ENCODE data around the gene ENPP6.

ENPP6 gene

DNA sequence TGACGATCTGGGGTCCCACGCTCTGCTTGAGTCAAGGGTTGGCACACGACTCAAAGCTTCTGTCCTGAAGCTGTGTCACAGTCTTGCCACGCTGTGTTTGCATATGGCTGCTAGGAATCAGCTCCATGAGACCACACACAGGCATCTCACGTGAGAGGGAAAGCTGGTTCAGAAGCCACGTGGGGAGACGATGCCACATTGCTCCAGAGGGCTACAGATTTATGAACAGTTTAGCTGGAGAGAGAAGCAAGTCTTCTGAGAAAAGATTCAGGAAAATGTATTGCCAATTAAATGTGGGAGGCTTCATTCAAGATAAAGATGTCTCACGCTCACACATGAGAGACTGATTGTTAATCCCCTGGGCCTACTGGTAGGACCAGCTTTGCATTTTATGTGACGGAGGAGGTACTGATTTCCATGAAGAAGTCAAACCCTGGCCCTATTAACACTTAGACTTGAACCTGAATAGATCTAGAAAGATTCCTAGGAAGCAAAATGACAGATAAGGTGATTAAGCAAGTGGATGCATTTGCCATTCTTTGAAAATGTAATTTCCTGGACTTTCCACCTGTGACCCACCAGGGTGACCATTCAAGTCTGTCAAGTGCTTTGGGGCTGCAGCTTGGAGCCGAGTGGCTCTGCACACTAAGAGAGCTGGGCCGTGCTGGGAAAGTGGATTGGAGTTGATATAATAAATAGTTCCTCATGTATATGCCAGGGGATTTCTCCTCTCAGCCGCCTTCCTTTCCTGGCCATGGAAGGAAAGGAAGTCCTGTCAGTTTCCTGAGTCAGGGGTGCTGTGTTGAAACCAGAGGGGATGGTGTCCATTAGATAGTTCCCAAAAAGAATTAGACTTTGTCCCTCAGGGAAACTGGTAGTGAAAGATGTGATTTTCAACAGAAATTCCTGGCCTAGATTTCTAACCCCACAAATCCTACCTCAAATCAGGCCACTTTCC lies 29.0 kb downstream of the ENPP6 start:
- no peak for DNase-seq

DNA sequence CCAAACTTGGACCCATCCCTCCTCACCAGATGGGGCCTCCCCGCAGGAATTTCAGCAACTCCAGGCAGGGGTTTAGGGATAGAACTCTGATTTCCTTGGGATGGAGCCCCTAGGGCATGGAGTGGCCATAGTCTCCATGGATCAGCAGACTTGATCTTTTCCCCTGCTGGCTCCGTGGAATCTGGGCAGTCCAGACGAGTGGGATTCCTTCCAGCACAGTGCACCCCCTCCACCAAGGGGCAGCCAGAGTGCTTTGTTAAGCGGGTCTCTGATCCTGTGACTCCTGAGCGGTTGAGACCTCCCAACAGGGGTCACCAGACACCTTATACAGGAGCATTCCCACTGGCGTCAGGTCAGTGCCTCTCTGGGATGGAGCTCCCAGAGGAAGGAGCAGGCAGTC lies 40.4 kb downstream of the ENPP6 start:
- no peak for DNase-seq

DNA sequence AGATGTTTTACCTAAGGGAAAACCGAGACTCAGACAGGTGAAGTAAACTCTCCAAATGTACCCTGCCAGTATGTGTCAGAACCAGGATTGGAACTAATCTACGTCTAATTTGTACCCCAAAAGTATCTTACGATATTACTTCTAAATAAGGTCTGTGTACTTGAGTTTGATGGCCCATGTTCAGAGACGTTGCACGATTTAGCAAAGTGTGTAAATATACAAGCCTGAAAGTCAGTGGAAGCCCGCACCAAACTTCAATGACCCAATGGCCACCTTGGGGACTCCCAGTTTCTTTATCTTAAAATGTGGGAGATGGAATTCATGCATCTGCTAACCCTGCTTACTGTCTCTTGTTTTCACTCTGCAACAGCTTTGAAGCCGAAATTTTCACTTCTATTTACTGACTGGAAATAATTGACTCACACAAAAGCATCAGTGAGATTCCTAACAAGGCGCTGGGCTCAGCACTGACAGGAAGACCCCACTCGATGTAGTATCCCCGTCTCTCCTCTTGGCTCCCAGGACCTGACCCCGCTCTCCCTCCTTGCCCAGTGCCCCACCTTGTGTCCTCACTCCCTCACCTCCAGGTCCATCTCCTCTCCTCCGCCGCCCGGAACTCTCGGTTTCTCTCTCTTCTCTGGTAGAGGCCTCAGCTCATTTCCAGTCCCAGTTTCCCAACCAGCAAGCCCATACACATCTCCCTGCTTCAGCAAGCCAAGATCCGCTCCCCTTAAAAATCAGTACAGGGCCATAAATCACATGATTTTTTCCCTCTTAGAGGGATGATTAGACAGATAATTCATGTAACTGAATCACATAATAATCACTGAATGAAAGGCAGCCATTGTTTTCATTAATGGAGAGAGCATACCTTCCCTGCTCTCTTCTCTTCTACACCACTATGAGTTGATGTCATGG lies 42.8 kb downstream of the ENPP6 start:
- no peak for DNase-seq

DNA sequence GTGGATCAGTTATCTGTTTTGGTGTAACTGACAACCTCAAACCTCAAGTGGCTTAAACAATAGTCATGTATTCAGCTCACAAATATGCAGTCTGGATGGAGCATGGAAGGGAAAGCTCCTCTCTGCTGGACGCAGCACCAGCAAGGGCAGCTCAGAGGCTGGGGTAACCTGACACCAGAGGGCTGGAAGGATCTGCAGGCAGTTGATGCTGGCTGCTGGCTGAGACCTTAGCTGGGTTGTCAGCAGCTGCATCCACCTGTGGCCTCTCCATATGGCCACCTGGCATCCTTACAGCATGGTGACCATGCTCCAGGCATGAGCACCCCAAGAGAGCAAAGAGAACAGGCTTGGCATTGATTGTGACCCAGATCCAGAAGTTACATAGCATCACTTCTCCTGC lies 46.7 kb downstream of the ENPP6 start:
- DNase-seq: no peak

DNA sequence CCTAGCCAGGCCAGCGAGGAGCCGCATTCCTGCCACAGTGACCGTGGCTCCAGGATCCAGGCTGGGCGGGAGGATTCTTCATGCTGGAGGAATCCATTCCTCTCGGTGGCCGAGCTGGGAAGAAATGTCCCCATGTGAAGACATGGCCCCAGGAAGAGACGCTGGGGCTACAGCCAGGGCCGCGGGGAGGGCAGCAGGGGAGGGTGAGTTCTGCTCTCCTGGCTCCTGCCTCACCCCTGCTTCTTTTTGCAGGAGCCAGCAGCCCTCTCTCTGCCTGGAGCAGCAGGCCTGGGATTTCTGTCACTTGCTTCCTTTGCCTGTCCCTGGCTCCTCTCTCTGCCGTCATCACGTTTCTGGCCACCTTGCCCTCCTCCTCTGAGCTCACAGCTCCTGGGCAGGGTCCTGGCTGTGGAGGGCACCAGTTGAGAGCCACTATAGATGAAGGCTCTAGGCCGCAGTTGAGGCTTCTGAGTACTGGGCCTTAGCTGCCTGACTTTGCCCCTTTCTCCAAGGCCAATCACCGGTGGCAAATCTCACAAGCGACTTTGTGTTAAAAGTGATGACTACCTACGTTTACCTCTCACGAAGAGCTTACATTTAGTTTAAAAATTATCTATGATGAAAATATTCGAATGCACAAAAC lies 48.3 kb downstream of the ENPP6 start:
- DNase-seq: no peak

DNA sequence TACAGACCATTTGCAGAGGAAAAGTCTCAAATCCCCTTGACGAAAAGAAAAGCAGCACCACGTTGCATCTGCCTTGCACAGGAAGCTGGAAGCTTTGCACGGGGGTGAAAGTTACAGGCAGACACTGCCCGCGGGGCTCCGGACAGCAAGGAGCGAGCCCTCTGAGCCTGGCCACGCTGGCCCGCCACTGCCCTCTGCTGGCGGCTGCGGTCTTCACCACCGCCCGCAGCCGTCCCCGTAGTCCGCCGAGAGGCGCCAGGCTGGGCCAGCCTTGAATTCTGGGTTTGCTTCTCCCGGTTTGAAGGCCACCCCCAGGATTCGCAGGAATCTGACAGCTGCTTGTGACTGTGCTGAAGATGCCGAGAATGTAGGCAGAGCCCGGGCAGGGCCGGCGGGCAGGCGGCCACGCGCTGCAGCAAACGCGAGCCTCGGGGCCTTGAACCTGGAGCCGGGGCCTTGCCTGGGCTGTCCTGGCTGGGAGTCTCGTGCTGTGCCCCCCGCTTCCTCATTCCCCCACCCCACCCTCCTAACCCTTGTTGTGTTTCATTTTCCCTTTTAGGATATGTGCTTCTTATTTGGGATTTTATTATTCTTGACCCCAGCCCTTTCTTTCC lies 49.2 kb downstream of the ENPP6 start:
- peak; percentile 89 for DNase-seq

DNA sequence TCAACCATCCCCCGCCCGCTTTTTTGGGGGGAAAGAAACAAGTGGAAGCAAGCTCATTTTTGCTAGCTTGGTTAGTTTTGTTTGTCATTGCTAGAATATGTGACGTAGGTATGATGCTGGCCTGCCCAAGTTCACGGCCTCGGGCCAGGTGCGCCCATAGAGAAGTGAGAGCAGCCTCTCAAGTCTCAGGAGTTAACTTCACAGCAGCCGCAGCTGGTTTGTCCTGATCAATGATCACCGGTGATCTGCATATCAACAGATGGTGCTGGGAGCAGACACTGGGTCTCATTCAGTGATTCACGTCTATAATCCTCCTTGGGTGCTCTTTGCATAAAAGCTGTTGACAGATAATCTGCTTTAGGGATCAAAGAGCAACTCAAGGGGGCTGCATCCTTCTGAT lies 50.1 kb downstream of the ENPP6 start:
- no peak for DNase-seq

DNA sequence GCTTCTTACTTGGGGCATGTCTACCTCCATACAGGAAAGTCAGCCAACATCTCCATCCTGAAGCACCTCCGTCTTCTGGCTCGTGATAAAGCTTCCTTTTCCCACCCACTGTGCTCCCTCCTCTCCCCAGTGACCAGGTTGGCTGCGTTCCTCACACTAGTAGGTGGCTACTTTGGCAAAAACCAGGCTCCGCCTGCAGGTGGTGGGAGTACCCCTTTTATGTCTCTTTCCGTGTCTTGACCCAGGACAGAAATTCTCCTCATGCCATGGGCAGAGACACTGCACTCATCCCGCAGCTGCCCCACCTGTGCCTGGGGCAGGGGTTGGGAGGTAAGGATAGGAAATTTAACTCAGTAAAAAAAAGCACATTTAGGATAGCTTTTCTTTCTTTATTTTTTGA lies 50.9 kb downstream of the ENPP6 start:
- no peak for DNase-seq

DNA sequence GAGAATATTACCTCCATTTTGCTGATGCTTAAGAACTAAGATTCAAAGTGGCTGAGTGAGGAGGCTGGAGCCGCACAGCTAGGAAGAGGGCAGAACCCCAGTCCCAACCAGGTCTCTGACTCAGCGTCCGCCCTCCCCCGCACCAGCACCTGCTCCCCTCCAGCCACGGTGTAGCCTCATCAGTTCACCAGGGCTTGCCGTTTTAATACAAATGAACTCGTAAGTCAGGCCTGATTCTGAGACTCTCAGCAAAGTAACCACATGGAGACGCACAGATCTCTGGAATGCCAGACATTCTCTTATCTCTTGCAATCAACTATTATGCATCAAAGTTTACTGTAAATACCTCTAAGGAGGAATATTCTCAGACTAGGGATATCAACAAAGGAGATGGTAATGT lies 52.4 kb downstream of the ENPP6 start:
- no peak for DNase-seq

DNA sequence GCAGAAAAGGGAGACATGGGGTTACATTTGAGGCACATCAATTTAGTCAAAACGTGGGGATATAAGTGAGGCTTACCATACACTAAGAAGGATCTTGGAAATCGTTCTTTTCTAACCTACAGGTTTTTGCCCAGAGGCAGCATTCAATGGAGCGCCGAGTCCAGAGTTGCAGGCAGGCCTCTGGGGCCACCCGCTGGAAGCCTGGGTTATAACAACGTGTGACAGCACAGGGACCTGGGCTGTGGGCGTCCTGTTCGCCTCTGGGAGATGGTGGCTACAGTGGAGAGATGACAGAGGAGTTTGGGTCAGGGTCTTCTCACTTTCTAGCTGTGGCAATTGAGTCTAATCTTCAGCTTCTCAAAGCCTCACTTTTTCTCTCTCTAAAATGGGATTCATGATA lies 53.9 kb downstream of the ENPP6 start:
- no peak for DNase-seq

DNA sequence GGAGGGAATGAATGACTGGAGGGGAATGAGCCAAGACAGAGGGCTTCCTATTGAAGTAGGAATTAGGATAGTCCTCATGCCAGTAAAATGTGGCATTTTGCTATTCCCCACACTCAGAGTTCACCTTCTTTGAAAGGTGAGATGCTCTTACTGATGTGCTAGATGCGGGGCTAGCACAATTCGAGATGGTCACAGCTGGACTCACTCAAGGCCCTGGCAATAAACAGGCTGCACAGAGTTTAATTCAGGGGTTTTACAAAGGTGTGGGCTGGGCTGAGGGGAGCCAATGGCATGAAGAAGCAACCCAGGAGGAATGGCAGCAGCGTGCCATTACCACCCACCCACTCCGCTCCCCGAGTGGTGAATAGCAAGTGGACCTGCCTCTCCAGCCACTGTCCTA lies 55.1 kb downstream of the ENPP6 start:
- DNase-seq: no peak

DNA sequence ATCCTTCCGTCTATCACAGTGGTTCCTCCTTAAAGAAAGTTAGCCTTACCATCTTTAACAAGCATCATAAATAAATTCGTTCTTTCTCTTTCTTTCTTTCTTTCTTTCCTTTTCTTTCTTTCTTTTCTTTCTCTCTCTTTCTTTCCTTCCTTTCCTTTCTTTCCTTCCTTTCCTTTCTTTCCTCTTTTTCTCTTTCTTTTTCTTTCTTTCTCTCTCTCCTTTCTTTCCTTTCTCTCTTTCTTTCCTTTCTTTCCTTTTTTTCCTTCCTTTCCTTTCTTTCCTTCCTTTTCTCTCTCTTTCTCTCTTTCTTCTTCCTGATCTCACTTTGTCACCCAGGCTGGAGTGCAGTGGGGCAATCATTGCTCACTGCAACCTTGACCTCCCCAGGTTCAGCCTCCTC lies 60.4 kb downstream of the ENPP6 start:
- no peak for DNase-seq

DNA sequence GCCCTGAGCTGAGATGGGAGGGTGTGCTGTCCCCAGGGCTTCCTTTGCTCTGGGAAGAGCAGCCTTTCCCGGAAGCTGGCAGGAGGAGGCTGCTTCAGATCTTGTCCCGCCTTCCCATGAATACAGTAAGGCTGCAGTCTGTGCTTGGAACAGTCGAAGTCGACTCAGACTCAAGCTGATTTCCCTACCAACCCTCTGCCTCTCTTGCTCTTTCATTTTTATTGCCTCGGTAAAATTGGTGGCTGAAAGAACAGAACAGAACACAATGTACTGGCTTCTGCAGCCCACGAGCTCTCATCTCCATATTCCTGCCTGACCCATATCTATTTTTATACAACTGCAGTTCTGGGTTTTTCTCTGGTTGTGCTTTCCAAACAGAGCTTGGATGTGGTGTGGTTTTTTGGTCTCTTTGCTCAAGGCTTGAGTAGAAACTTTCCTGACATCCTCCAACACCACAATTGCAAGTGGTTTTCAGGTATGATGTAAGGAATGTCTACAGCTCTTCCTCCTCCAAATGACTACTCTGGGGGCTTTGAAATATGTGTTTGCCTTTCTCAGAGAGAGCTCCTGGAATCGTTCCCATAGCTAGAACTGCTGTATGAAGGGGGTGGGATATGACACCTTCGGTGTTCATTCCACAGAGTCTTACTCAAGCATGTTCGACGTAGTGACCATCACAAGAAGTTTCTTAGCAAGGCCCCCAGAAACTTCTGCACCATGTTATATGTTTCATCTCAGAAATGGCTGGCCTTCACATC lies 61.3 kb downstream of the ENPP6 start:
- no peak for DNase-seq

DNA sequence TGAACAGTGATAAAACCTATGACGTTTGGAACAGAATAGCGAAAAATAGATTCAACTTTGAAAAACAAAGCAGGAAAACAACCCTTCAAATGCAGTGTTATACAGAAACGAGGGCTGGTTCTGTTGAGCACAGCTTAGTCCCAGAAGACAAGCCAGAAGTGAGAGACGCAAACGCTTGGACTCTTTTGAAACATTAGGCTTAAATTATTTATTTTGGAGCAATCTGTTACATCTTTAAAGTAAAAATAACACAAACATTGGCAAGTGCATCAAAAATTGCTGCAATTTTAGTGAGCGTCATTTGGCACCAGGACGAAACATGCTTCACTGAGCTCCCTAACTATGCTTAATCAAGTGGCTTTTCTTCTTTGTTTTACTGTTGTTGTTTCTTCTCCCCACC lies 63.5 kb downstream of the ENPP6 start:
- DNase-seq: no peak

DNA sequence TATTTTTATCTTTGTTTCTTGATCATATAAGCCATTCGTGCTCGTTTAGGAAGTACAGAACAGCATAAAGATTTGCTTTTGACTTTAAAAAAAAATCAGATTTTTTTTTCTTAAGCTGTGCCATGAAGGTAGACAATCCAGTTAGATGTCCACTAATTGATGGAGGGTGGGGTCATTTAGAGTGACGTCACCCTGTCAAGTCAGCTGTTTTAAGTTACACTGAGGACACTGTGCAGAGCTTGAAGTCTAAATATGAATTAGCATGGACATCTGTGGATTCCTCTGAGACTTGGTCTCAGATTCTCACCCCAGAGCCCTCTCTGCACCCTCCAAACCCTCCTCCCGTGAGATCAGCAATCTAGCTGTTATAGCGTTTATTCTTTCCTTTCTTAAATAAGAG lies 63.9 kb downstream of the ENPP6 start:
- DNase-seq: no peak

DNA sequence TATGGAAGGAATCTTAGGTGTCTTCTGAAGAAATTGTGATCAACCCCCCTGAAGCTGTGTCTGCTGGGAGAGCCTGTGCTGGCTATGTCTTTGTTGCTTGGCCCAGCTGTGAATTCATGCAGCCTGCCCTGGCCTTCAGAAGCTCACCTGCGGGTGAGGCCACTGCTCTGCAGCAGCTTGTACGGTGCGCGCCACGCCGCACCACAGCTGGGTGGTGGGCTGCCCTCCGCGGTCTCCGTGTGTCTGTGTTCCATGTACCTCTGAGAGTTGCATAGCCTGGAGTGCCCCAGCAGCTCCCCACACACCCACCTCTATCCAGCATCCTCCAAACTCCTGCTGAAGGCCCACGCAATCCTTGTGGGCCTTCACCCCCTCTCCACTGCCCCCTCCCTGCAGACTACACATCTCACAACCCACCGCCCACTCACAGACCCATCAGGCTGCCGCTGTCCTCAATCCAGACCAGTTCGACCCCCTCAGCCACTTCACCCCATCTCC lies 65.6 kb downstream of the ENPP6 start:
- no peak for DNase-seq

DNA sequence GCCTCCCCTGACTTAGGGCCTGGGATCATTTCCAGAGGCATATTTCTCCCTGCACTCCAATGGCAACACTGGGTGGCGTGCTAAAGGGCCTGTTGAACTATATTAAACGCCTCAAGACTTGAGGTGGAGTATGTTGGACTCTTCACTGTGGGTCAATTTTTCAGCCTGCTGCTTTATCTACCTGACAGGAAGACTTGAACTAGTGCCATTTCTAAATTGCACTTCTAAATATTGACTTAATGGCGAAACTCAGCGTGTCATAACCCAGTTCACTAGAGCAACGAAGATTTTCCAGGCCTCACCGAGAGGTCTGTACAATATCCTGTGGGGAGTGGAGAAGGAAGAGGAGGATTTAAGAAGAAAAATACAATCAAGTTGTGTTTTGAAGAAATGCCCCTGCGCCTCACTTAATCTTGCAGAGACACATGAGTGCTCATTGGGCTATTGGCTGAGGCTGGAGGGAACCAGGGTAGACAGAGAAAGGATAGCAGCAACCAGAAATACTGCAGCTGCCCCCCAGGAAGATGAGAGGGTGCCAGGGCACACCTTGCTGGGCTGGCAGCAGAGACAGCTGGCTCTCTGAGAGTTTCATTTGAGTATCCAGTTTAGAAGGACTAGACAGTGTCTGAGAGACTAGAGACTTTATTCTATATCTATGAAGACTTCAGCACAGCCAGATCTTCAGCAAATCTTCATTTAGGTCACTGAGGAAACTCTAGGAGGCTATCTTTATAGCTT lies 67.4 kb downstream of the ENPP6 start:
- no peak for DNase-seq

DNA sequence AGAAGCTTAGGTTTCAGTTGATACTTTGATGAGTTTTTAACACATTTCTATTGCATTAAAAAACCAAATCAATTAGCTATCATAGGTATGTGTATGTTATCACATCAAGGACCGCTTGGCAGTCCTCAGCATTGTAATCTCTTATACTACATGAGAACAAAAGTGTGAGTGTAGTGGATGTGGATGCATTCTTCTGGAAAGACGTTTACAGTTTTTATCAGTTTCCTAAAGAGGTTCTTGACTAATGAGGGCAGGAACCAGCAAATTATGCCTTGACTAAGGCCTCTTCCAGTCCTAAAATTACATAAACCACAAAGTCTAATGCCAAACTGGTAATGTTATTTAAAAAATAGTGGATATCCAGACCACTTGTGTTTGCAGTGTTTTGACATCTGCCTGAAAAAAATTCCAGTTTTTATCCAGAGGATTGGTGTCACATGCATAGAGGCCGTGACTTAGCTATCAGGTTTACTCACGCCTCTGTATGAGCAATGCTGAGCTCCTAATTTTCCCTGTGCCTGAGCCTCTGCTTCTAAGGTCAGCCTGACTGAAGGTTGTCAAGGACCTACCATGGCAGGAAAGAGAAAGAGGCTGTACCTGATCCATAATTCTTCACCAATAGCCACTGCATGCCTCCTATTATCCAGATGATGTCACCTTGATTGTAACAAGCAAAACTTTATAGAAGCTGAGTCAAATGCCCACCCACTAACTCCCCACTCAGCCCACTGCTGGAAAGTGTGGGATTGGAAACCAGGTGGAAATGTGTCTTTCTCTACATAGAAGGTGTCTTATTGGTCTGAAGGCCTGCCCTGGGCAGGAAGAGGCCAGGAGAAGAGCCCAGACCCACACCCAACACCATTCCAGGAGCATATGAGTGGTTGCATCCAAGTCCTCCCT lies 68.7 kb downstream of the ENPP6 start:
- no peak for DNase-seq

DNA sequence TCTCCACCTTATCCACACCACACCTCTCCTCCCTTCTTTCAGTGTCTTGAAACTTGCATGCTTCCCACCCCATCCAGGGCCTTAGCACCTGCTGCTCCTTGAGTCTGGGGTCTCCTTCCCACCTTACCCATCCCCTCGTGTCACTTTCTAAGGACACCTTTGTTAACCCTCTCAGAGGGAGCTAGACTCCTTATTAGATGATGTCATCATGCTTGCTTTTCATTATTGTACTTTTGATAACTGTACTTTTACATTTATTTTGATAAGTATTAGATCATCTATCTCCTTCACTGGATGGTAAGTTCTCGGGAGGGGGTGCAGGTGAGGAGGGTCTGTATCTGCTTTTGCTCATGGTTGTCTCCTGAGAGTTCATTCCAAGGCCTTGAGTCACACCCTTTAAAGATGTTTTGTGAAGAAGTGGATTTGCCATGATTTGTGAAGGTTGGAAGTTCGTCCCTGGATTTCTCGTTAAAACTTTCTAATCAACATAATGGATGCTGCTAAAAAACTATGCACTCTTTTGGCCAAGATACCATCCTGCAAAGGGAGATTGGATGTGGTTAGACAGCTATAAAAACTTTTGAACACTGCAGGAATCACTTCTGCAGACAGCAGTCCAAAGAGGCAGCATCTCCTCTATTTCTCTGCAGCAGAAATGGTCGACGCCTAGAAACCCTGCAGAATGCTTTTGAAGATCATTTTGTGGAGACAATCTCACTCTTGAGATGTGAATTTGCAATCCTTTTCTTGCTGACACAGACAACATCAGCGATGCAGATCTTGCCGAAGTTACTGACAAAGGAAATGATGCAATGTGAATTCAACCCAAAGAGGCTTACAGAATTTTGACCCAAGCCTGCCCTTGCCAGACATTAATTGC lies 69.6 kb downstream of the ENPP6 start:
- DNase-seq: no peak

Measured in activated CD8-positive, alpha-beta memory T cell treated with anti-CD3 and anti-CD28 coated beads, Interleukin-2, amount 50 U/mL, for 48 hours (primary cell).